HCT116 (cell line): Measurements from ENCODE around the gene CERS4. TPM values are rescaled to one million over a fixed set of nuclear protein-coding genes. Genes with fewer than 3 reads are reported as not detected.

Experiments
- ATAC-seq: fragments of 200-7000 bp; cut with Tn5 transposase; 2 replicates; pipeline ENCODE4 v1.9.1; 2020; ENCODE audit warnings: mild to moderate bottlenecking, moderate library complexity
- BruUV-seq: library from RNA; stranded (reverse); fragments of 400-500 nt; replicated peaks from 2 replicates; lab custom pipeline; 2021; lab: Mats Ljungman, UMichigan
- CTCF ChIA-PET: fragments of 300-600 bp; sonication (Branson Sonifier 250); formaldehyde crosslinking; loops from one replicate; lab custom pipeline; 2021; ENCODE audit warnings: antibody characterized with exemption; lab: Charles Lee
- POLR2A ChIA-PET: fragments of 300-600, 350-600 bp; sonication (Branson Sonifier 250); formaldehyde crosslinking; loops from one replicate; lab custom pipeline; 2021; ENCODE audit warnings: antibody characterized with exemption; lab: Charles Lee
- RAD21 ChIA-PET, 2 experiments: fragments of 300-600 bp; sonication (Branson Sonifier 250); formaldehyde crosslinking; loops; one replicate each; lab custom pipeline; 2023; ENCODE audit warnings: low total read pairs in 2 of 2; ENCODE audit not compliant: uncharacterized antibody in 2 of 2, unreplicated experiment in 2 of 2, low non-redundant PET in 1 of 2; lab: Charles Lee
- DNase-seq: peaks from one replicate; pipeline ENCODE4 v3.0.0-alpha.2; 2010; ENCODE audit warnings: low read depth, low spot score
- H2AFZ ChIP-seq: fragments of 200-600 bp; shearing (Covaris generic), sonication (generic); 2 replicates; pipeline ENCODE4 v1.6.1; 2017; ENCODE audit warnings: low read depth, mixed run types, mixed read lengths, antibody characterized with exemption, low read length; ENCODE audit not compliant: poor library complexity, severe bottlenecking
- H3K27ac ChIP-seq: 2 replicates; pipeline ENCODE4 v1.5.1; 2012; ENCODE audit warnings: low read depth, low read length
- H3K27me3 ChIP-seq: fragments of 200-600 bp; sonication (generic); 2 replicates; pipeline ENCODE4 v1.6.1; 2016; ENCODE audit warnings: mixed run types, low read length, mixed read lengths; ENCODE audit not compliant: insufficient read depth
- H3K36me3 ChIP-seq, 2 experiments: fragments of 200-500 bp in 1 of 2; fragments of 200-600 bp in 1 of 2; sonication (Bioruptor generic) in 1 of 2; sonication (generic) in 1 of 2; 2 replicates each; pipeline versions ENCODE4 v1.5.1 to v1.6.1; 2014 to 2016; ENCODE audit warnings: low read length in 2 of 2, inconsistent platforms in 1 of 2, mixed read lengths in 1 of 2, mixed run types in 1 of 2; ENCODE audit not compliant: insufficient read depth in 2 of 2, control insufficient read depth in 1 of 2
- H3K4me1 ChIP-seq, 2 experiments: fragments of 200-600 bp in 1 of 2; sonication (generic) in 1 of 2; 2 replicates each; pipeline versions ENCODE4 v1.5.1 to v1.6.1; 2012 to 2017; ENCODE audit warnings: low read length in 2 of 2, inconsistent platforms in 1 of 2, mild to moderate bottlenecking in 1 of 2, mixed read lengths in 1 of 2, mixed run types in 1 of 2, moderate library complexity in 1 of 2; ENCODE audit not compliant: insufficient read depth in 2 of 2, control insufficient read depth in 1 of 2
- H3K4me2 ChIP-seq: fragments of 200-600 bp; sonication (generic); 2 replicates; pipeline ENCODE4 v1.6.1; 2017; ENCODE audit warnings: mixed run types, low read length, mixed read lengths
- H3K4me3 ChIP-seq, 2 experiments: fragments of 200-600 bp in 1 of 2; sonication (generic) in 1 of 2; replicated peaks in 1 of 2; 2 replicates each; pipeline ENCODE4 v1.5.1; 2011 to 2016; ENCODE audit warnings: low read length in 2 of 2, control low read depth in 1 of 2, low read depth in 1 of 2, mild to moderate bottlenecking in 1 of 2, mixed read lengths in 1 of 2, mixed run types in 1 of 2
- H3K79me2 ChIP-seq: fragments of 200-600 bp; sonication (generic); 2 replicates; pipeline ENCODE4 v1.6.1; 2017; ENCODE audit warnings: mild to moderate bottlenecking, mixed run types, low read length, moderate library complexity, mixed read lengths; ENCODE audit not compliant: insufficient read depth
- H3K9ac ChIP-seq: fragments of 200-600 bp; sonication (generic); 2 replicates; pipeline ENCODE4 v1.6.1; 2016; ENCODE audit warnings: low read length, mixed read lengths
- H3K9me2 ChIP-seq: fragments of 200-600 bp; sonication (generic), shearing (Covaris generic); 2 replicates; pipeline ENCODE4 v1.6.1; 2017; ENCODE audit warnings: mixed run types, mild to moderate bottlenecking, moderate library complexity; ENCODE audit not compliant: insufficient read depth
- H3K9me3 ChIP-seq, 2 experiments: fragments of 200-500 bp in 1 of 2; fragments of 200-600 bp in 1 of 2; sonication (Bioruptor generic) in 1 of 2; sonication (generic) in 1 of 2; 2 replicates each; pipeline ENCODE4 v1.6.1; 2014 to 2017; ENCODE audit warnings: low read length in 2 of 2, mixed read lengths in 2 of 2, inconsistent platforms in 1 of 2, low read depth in 1 of 2, mild to moderate bottlenecking in 1 of 2, mixed run types in 1 of 2, moderate library complexity in 1 of 2; ENCODE audit not compliant: control insufficient read depth in 1 of 2, insufficient read depth in 1 of 2
- H4K20me1 ChIP-seq: fragments of 200-600 bp; sonication (generic), shearing (Covaris generic); 2 replicates; pipeline ENCODE4 v1.6.1; 2017; ENCODE audit warnings: mixed run types, mild to moderate bottlenecking, moderate library complexity; ENCODE audit not compliant: insufficient read depth
- RAD21 ChIP-seq: IDR thresholded peaks from 2 replicates; pipeline ENCODE4 v1.6.1; 2012; ENCODE audit warnings: low read depth, mild to moderate bottlenecking
- ZFX ChIP-seq: fragments of 450-650 bp; IDR thresholded peaks from 2 replicates; pipeline ENCODE4 v1.6.1; 2017
- intact Hi-C: fragments of 100-400 bp; cut with micrococcal nuclease; formaldehyde crosslinking; loops from 2 replicates; pipeline ENCODE4 v1.10.0; 2022
- total RNA-seq: library from RNA; stranded (reverse); gene quantifications from one replicate; pipeline ENCODE4 v1.2.1, GENCODE V29; 2021; ENCODE audit not compliant: unreplicated experiment
- TF ChIP-seq, protein P1 (sequence below): IDR thresholded peaks from 2 replicates; pipeline ENCODE4 v1.6.1; 2011; ENCODE audit warnings: mild to moderate bottlenecking, low read length, moderate library complexity; ENCODE audit not compliant: insufficient replicate concordance; ENCODE audit errors: extremely low read depth
- TF ChIP-seq, protein P2 (sequence below): IDR thresholded peaks from 2 replicates; pipeline ENCODE4 v1.6.1; 2012; ENCODE audit warnings: low read depth

The CERS4 gene
- total RNA-seq, 1 experiment from 2014 or later: 26.0 TPM

DNA sequence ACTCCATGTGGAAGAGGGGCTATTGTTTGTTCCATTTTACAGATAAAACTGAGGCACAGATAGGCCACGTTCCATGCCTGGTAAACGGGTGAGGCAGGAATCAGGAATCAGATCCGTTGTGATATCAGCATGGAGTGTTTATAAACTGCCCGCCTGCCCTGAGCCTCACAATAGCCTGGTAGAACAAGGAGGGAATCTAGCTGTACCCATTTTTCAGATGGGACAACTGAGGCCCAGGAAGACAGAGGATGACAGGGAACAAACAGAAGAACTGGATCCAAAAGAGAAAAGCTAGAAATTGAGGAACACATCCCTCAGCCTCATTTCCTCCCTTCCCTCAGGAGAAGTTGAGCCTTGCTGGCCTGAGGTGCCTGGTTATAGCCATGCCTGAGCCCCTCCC lies 32.5 kb downstream of the CERS4 start:
- Histone ChIP-seq H4K20me1 (no peaks in the 10 kb centered on the region), H3K27ac (no peak overlapping the region), H3K27me3 (no peaks in the 10 kb centered on the region), H3K9ac (no peak overlapping the region), H3K4me1 (peaks cover 16% of the 10 kb centered on the region in 2 experiments), H3K9me2 (no peaks in the 10 kb centered on the region), H2AFZ (no peak overlapping the region), H3K9me3 (peaks cover 4 to 8% of the 10 kb centered on the region in 2 experiments; a peak in 2 of 4 replicates), H3K4me3 (no peak overlapping the region), H3K36me3 (no peaks in the 10 kb centered on the region), H3K79me2 (no peaks in the 10 kb centered on the region), H3K4me2 (no peak overlapping the region)
- ATAC-seq (no peak), DNase-seq (no peak)
- intact Hi-C loops: no loop called here
- ChIA-PET POLR2A (no interaction called here), RAD21 (no interaction called here), CTCF (no interaction called here)
- no TSS peak for BruUV-seq
- TF ChIP-seq ZFX: no peak
- no peak for TF ChIP-seq RAD21
- TF ChIP-seq, protein P1, sequence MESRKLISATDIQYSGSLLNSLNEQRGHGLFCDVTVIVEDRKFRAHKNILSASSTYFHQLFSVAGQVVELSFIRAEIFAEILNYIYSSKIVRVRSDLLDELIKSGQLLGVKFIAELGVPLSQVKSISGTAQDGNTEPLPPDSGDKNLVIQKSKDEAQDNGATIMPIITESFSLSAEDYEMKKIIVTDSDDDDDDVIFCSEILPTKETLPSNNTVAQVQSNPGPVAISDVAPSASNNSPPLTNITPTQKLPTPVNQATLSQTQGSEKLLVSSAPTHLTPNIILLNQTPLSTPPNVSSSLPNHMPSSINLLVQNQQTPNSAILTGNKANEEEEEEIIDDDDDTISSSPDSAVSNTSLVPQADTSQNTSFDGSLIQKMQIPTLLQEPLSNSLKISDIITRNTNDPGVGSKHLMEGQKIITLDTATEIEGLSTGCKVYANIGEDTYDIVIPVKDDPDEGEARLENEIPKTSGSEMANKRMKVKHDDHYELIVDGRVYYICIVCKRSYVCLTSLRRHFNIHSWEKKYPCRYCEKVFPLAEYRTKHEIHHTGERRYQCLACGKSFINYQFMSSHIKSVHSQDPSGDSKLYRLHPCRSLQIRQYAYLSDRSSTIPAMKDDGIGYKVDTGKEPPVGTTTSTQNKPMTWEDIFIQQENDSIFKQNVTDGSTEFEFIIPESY: no peak
- TF ChIP-seq, protein P2, sequence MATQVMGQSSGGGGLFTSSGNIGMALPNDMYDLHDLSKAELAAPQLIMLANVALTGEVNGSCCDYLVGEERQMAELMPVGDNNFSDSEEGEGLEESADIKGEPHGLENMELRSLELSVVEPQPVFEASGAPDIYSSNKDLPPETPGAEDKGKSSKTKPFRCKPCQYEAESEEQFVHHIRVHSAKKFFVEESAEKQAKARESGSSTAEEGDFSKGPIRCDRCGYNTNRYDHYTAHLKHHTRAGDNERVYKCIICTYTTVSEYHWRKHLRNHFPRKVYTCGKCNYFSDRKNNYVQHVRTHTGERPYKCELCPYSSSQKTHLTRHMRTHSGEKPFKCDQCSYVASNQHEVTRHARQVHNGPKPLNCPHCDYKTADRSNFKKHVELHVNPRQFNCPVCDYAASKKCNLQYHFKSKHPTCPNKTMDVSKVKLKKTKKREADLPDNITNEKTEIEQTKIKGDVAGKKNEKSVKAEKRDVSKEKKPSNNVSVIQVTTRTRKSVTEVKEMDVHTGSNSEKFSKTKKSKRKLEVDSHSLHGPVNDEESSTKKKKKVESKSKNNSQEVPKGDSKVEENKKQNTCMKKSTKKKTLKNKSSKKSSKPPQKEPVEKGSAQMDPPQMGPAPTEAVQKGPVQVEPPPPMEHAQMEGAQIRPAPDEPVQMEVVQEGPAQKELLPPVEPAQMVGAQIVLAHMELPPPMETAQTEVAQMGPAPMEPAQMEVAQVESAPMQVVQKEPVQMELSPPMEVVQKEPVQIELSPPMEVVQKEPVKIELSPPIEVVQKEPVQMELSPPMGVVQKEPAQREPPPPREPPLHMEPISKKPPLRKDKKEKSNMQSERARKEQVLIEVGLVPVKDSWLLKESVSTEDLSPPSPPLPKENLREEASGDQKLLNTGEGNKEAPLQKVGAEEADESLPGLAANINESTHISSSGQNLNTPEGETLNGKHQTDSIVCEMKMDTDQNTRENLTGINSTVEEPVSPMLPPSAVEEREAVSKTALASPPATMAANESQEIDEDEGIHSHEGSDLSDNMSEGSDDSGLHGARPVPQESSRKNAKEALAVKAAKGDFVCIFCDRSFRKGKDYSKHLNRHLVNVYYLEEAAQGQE: no peak
